SK-N-SH treated with all-trans-retinoic acid at 6 μM for 48 hours (cell line): ENCODE measurements around the gene SPATS2.

Experiments
- ATAC-seq: fragments of 200-7000 bp; cut with Tn5 transposase; 3 replicates; pipeline ENCODE4 v1.9.1; 2020; ENCODE audit warnings: mild to moderate bottlenecking, moderate library complexity
- ARNTL ChIP-seq: fragments of 450-650 bp; formaldehyde crosslinking; IDR thresholded peaks from 2 replicates; pipeline ENCODE4 v1.5.0; 2020; ENCODE audit warnings: low read depth, mild to moderate bottlenecking, moderate library complexity, borderline replicate concordance
- BACH2 ChIP-seq: fragments of 250-450 bp; sonication (Bioruptor Pico); IDR thresholded peaks from 2 replicates; pipeline ENCODE4 v1.9.0; 2021; ENCODE audit warnings: mild to moderate bottlenecking, borderline replicate concordance
- CREB5 ChIP-seq: fragments of 250-450 bp; sonication (Bioruptor Pico); IDR thresholded peaks from 2 replicates; pipeline ENCODE4 v1.5.1; 2020; ENCODE audit warnings: low read depth, mild to moderate bottlenecking, moderate library complexity
- CSDC2 ChIP-seq: fragments of 250-450 bp; sonication (Bioruptor Pico); IDR thresholded peaks from 2 replicates; pipeline ENCODE4 v1.5.0; 2020; ENCODE audit warnings: mild to moderate bottlenecking, moderate library complexity
- ESRRG ChIP-seq: fragments of 250-450 bp; sonication (Bioruptor Pico); IDR thresholded peaks from 2 replicates; pipeline ENCODE4 v1.6.1; 2021; ENCODE audit warnings: mild to moderate bottlenecking
- GLIS3 ChIP-seq: fragments of 250-450 bp; sonication (Bioruptor Pico); IDR thresholded peaks from 2 replicates; pipeline ENCODE4 v1.5.0; 2020; ENCODE audit warnings: mild to moderate bottlenecking, moderate library complexity
- ISL1 ChIP-seq: fragments of 250-450 bp; sonication (Bioruptor Pico); IDR thresholded peaks from 2 replicates; pipeline ENCODE4 v2.1.2; 2022; ENCODE audit warnings: mild to moderate bottlenecking, moderate library complexity
- OSR1 ChIP-seq: fragments of 250-450 bp; sonication (Bioruptor Pico); IDR thresholded peaks from 2 replicates; pipeline ENCODE4 v1.8.0; 2022; ENCODE audit warnings: moderate library complexity, mild to moderate bottlenecking, inconsistent platforms
- PPARA ChIP-seq: fragments of 250-450 bp; sonication (Bioruptor Pico); IDR thresholded peaks from 2 replicates; pipeline ENCODE4 v1.5.0; 2020; ENCODE audit warnings: mild to moderate bottlenecking, borderline replicate concordance
- RARB ChIP-seq: fragments of 250-450 bp; sonication (Bioruptor Pico); IDR thresholded peaks from 2 replicates; pipeline ENCODE4 v1.8.0; 2021; ENCODE audit warnings: mild to moderate bottlenecking, moderate library complexity
- TCF4 ChIP-seq: fragments of 250-450 bp; sonication (Bioruptor Pico); IDR thresholded peaks from 2 replicates; pipeline ENCODE4 v1.8.0; 2021; ENCODE audit warnings: mild to moderate bottlenecking, moderate library complexity, borderline replicate concordance
- TOX ChIP-seq: fragments of 250-450 bp; sonication (Bioruptor Pico); IDR thresholded peaks from 2 replicates; pipeline ENCODE4 v1.8.0; 2021; ENCODE audit warnings: mild to moderate bottlenecking, moderate library complexity, borderline replicate concordance
- TSHZ2 ChIP-seq: fragments of 250-450 bp; sonication (Bioruptor Pico); IDR thresholded peaks from 2 replicates; pipeline ENCODE4 v1.5.0; 2020; ENCODE audit warnings: mild to moderate bottlenecking, moderate library complexity
- ZC3H10 ChIP-seq: fragments of 250-450 bp; sonication (Bioruptor Pico); IDR thresholded peaks from 2 replicates; pipeline ENCODE4 v1.5.1; 2021; ENCODE audit warnings: mild to moderate bottlenecking, moderate library complexity
- ZFP3 ChIP-seq: fragments of 250-450 bp; sonication (Bioruptor Pico); IDR thresholded peaks from 2 replicates; pipeline ENCODE4 v1.5.0; 2020; ENCODE audit warnings: mild to moderate bottlenecking, moderate library complexity
- ZFP30 ChIP-seq: fragments of 450-650 bp; formaldehyde crosslinking; IDR thresholded peaks from 2 replicates; pipeline ENCODE4 v1.5.0; 2022; ENCODE audit warnings: mild to moderate bottlenecking, moderate library complexity
- ZNF565 ChIP-seq: fragments of 450-650 bp; formaldehyde crosslinking; conservative IDR thresholded peaks from 2 replicates; pipeline ENCODE4 v1.5.0; 2020; ENCODE audit warnings: low read depth, mild to moderate bottlenecking, moderate library complexity
- ZNF8 ChIP-seq: fragments of 450-650 bp; formaldehyde crosslinking; IDR thresholded peaks from 2 replicates; pipeline ENCODE4 v1.5.0; 2020; ENCODE audit warnings: mild to moderate bottlenecking, moderate library complexity
- TF ChIP-seq, protein P1 (sequence below): fragments of 250-450 bp; sonication (Bioruptor Pico); IDR thresholded peaks from 2 replicates; pipeline ENCODE4 v1.5.1; 2021; ENCODE audit warnings: mild to moderate bottlenecking, moderate library complexity
- TF ChIP-seq, protein P2 (sequence below): fragments of 250-450 bp; sonication (Bioruptor Pico); IDR thresholded peaks from 2 replicates; pipeline ENCODE4 v1.8.0; 2021; ENCODE audit warnings: low read depth, mild to moderate bottlenecking, moderate library complexity, borderline replicate concordance

The SPATS2 gene

DNA sequence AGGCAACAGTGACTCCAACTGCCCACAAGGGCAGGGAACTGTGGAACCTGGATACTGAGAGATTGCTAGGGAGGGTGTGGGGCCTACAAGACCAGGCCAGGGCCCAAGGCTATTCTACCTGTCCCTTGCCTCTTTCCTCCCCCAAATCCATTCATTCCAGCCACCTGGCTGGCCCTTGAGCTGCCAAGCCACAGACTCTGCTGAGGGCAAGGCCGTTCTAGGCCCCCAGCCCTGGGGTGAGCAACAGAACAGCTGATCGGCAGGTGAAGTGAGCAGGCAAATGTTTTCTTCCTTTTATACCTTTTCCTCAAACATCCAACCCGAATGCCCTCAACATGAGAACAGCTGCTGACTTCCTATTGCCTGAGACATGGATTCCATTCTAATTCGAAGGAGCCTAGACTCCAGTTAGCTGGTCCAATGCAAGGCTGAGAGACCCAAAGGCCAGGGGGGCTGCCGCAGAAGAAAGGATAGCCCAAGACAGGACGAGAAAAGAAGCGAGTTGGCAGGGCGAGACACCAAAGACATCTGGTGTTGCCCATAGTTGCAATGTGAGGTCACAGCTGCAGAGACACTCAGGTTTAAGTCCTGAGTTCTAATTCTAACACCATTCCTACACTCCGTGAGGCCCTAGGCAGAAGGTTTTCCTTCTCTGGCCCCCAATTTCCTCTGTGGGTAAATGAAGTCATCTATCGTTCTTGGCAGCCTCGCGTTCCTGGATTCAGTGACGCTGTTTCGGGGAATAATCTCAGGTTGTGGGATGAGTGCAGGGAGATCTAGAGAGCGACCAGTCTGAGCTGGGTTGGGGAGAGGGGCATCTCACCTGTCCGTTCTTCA lies 31.9 kb upstream of the SPATS2 start (continued):
- no peak for TF ChIP-seq TSHZ2 (CRISPR knock-in tag)

DNA sequence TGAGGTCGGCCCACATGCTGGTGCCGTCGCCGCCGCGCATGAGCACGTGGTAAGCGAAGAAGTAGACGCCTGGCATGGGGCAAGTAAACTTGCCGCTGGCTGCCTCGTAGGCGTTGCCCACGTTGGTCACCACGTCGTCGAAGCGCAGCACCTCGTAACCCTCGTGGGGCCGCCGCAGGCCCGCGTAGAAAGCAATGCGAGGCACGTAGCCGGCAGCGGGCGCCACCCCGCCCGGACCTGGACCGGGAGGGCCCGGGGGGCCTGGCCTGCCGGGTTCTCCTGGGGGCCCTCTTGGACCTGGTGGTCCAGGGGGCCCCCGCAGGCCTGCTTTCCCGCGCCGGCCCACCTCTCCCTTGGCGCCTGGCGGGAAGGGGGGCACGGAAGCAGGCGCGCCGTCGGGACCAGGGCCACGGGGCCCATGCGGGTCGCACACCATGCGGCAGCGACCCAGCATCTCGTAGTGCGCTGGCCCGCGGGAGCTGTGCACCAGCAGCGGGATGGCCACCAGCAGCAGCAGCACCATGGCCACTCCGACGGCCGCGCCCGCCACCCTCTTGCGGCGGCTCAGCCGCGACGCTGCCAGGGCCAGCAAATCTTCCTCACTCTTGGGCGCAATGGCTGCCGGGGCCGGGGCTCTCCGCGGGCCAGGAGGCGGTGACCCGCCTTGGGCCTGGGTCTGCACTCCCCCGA lies 31.2 kb upstream of the SPATS2 start:
- TF ChIP-seq RARB (CRISPR knock-in tag): no peak
- no peak for TF ChIP-seq ZNF565 (CRISPR knock-in tag)
- no peak for TF ChIP-seq OSR1 (CRISPR knock-in tag)
- TF ChIP-seq ZNF8 (CRISPR knock-in tag): no peak
- TF ChIP-seq ARNTL (CRISPR knock-in tag): no peak
- TF ChIP-seq GLIS3: no peak
- TF ChIP-seq, protein P1, sequence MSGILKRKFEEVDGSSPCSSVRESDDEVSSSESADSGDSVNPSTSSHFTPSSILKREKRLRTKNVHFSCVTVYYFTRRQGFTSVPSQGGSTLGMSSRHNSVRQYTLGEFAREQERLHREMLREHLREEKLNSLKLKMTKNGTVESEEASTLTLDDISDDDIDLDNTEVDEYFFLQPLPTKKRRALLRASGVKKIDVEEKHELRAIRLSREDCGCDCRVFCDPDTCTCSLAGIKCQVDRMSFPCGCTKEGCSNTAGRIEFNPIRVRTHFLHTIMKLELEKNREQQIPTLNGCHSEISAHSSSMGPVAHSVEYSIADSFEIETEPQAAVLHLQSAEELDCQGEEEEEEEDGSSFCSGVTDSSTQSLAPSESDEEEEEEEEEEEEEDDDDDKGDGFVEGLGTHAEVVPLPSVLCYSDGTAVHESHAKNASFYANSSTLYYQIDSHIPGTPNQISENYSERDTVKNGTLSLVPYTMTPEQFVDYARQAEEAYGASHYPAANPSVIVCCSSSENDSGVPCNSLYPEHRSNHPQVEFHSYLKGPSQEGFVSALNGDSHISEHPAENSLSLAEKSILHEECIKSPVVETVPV (CRISPR knock-in tag): no peak
- TF ChIP-seq ESRRG (CRISPR knock-in tag): no peak
- no peak for TF ChIP-seq ZC3H10 (CRISPR knock-in tag)
- no peak for TF ChIP-seq ISL1 (CRISPR knock-in tag)
- no peak for TF ChIP-seq CREB5 (CRISPR knock-in tag)
- no peak for TF ChIP-seq TOX (CRISPR knock-in tag)
- TF ChIP-seq TCF4 (CRISPR knock-in tag): no peak
- TF ChIP-seq PPARA: no peak
- no peak for TF ChIP-seq ZFP3 (CRISPR knock-in tag)
- TF ChIP-seq CSDC2: no peak
- no peak for ATAC-seq

DNA sequence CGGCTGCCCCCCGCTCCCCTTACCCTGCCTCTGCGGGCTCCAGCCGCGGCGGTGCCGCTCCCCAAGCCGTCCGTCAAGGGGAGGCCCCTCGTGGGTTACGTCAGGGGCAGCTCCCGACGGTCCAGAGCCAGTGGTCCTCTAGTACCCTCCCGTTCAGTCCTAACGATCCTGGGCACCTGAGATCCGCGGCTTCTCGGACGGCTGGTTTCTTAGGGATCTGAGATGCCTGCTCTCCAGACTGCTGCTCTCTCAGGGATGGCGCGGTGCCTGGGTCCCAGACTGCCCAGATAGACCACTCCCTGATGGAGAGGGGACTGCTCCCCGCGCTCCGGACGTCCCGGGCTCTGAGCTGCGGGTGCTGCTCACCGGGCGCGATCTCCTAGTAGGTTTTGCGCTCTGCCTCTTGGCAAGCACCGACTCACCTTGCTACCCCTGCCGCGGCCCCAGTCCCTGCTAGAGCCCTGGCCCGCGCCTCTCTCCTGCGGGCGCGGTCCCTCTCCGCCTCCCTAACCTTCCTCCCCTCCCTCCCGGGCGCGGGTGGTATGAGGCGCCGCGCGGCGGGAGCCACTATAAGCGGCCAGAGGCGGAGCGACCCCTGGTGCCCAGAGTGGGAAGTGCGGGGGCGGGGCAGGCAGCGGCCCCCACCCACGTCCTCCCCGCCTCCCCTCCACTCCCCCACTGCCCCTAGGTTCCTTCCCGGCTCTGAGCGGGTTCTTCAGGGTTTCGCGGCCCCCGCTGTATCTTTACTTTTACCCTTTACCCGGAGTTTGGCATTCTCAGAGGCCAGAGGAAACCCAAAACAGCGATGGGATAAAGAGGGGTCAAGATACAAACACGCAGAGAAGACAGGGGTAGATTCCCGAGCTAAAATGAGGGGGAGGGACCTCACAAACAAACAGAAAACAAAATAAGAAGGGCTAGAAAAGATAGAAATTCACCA lies 30.3 kb upstream of the SPATS2 start, which contains the start of gene C1QL4:
TSS of gene C1QL4 (minus strand) at position 544 of the 940 bp plus-strand sequence. CDS start 711 bp downstream, outside the sequence.
- ATAC-seq: peak; percentile 89
- no peak for TF ChIP-seq ZFP30 (CRISPR knock-in tag)
- TF ChIP-seq ISL1 (CRISPR knock-in tag): no peak
- no peak for TF ChIP-seq OSR1 (CRISPR knock-in tag)
- no peak for TF ChIP-seq ZC3H10 (CRISPR knock-in tag)
- TF ChIP-seq RARB (CRISPR knock-in tag): no peak
- no peak for TF ChIP-seq CSDC2
- TF ChIP-seq TCF4 (CRISPR knock-in tag): no peak
- TF ChIP-seq CREB5 (CRISPR knock-in tag): no peak
- TF ChIP-seq BACH2: no peak
- TF ChIP-seq, protein P2, sequence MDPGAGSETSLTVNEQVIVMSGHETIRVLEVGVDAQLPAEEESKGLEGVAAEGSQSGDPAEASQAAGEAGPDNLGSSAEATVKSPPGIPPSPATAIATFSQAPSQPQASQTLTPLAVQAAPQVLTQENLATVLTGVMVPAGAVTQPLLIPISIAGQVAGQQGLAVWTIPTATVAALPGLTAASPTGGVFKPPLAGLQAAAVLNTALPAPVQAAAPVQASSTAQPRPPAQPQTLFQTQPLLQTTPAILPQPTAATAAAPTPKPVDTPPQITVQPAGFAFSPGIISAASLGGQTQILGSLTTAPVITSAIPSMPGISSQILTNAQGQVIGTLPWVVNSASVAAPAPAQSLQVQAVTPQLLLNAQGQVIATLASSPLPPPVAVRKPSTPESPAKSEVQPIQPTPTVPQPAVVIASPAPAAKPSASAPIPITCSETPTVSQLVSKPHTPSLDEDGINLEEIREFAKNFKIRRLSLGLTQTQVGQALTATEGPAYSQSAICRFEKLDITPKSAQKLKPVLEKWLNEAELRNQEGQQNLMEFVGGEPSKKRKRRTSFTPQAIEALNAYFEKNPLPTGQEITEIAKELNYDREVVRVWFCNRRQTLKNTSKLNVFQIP: no peak
- no peak for TF ChIP-seq TOX (CRISPR knock-in tag)
- TF ChIP-seq GLIS3: no peak
